Measurements from ENCODE around the gene PSME4. TPM values are rescaled to one million over a fixed set of nuclear protein-coding genes. Genes with fewer than 3 reads are reported as not detected.

Gene PSME4
- total RNA-seq, 6 experiments from 2014 or later: 28.1 to 36.7 (median 29.5) TPM

DNA sequence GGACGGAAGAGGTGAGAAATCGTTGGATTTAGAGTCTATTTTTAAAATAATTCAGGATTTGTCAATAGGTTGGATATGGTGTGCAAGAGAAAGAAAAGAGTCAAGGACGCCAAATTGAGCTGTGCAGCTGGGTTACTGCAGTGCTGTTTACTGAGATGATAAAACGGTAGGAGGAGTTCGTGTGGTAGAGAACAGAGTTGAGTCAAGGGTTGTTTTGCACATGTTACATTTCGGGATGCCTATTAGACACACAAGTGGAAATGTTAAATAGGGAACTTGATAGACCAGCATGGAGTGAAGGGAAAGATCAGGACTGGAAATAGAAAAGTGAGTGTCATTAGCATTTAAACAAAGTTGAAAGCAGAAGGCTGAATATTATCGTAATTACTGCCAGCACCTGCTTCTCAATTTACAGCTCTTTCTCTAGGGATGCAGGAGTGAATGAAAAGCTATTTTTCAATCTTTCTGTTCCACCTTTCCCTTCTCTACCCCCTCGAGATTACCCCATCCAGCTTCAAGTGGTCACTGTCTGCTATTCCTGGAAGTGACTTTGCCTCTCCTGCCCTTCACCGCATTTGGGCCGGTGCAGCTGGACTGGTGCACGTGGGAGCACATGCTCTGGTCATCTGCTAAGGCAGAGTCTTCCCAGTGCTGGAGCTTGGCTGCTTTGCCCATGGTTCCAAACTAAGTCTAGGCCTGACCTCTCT, 141.4 kb downstream of the PSME4 start:
- TF ChIP-seq, protein P1, sequence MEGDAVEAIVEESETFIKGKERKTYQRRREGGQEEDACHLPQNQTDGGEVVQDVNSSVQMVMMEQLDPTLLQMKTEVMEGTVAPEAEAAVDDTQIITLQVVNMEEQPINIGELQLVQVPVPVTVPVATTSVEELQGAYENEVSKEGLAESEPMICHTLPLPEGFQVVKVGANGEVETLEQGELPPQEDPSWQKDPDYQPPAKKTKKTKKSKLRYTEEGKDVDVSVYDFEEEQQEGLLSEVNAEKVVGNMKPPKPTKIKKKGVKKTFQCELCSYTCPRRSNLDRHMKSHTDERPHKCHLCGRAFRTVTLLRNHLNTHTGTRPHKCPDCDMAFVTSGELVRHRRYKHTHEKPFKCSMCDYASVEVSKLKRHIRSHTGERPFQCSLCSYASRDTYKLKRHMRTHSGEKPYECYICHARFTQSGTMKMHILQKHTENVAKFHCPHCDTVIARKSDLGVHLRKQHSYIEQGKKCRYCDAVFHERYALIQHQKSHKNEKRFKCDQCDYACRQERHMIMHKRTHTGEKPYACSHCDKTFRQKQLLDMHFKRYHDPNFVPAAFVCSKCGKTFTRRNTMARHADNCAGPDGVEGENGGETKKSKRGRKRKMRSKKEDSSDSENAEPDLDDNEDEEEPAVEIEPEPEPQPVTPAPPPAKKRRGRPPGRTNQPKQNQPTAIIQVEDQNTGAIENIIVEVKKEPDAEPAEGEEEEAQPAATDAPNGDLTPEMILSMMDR (IDR thresholded peaks at IDR 0.05): no peak
- TF ChIP-seq POLR2A (IDR thresholded peaks at IDR 0.05): no peak
- no peaks in the 10 kb centered on the region for H3K9me3 ChIP-seq
- DNase-seq: peak; percentile 36 to 84 (median 65)
- ATAC-seq: peak; percentile 67 to 86 (median 75)
- peak overlapping the region in 2 of 3 donors; percentile 75 to 87 for H3K27ac ChIP-seq
- 53% methylated on average over 9 of the region's 11 CpGs for WGBS (ENCODE audit: insufficient coverage, low coverage, low lambda C conversion rate, missing lambda C conversion rate)
- no peak overlapping the region for H3K4me3 ChIP-seq
- peaks cover 0 to 3% (median 0%) of the 10 kb centered on the region in 4 donors for H3K36me3 ChIP-seq
- no peaks in the 10 kb centered on the region for H3K27me3 ChIP-seq
- peaks cover 0 to 45% (median 19%) of the 10 kb centered on the region in 4 donors for H3K4me1 ChIP-seq
- intact Hi-C loops (cut with DNase I): no loop called here

DNA sequence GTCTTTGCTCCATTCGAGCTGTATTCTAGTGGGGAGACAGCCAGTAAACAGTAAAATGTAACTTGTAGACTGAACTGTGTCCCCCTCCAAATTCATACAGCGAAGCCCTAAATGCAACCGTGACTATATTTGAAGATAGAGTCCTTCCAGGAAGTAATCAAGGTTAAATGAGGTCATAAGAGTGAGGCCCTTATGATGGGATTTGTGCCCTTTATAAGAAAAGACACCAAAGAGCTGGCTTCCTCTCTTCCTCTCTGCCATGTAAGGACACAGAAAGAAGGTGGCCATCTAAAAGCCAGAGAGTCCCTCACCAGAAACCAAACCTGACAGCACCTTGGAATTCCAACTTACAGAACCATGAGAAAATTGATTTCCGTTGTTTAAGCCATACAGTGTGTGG, 142.5 kb downstream of the PSME4 start:
- peaks cover 0 to 3% (median 0%) of the 10 kb centered on the region in 4 donors for H3K36me3 ChIP-seq
- peak overlapping the region in 2 of 3 donors; percentile 75 to 87 for H3K27ac ChIP-seq
- no peak for ATAC-seq
- H3K4me3 ChIP-seq: no peak overlapping the region
- TF ChIP-seq POLR2A (IDR thresholded peaks at IDR 0.05): no peak
- TF ChIP-seq, protein P1 (IDR thresholded peaks at IDR 0.05): no peak
- intact Hi-C loops (cut with DNase I): no loop called here
- 96% methylated on average over 4 of the region's 4 CpGs for whole genome bisulfite sequencing (ENCODE audit: insufficient coverage, low coverage, low lambda C conversion rate, missing lambda C conversion rate)
- no peak for DNase-seq
- H3K9me3 ChIP-seq: no peaks in the 10 kb centered on the region
- no peaks in the 10 kb centered on the region for H3K27me3 ChIP-seq
- H3K4me1 ChIP-seq: peaks cover 0 to 45% (median 19%) of the 10 kb centered on the region in 4 donors

DNA sequence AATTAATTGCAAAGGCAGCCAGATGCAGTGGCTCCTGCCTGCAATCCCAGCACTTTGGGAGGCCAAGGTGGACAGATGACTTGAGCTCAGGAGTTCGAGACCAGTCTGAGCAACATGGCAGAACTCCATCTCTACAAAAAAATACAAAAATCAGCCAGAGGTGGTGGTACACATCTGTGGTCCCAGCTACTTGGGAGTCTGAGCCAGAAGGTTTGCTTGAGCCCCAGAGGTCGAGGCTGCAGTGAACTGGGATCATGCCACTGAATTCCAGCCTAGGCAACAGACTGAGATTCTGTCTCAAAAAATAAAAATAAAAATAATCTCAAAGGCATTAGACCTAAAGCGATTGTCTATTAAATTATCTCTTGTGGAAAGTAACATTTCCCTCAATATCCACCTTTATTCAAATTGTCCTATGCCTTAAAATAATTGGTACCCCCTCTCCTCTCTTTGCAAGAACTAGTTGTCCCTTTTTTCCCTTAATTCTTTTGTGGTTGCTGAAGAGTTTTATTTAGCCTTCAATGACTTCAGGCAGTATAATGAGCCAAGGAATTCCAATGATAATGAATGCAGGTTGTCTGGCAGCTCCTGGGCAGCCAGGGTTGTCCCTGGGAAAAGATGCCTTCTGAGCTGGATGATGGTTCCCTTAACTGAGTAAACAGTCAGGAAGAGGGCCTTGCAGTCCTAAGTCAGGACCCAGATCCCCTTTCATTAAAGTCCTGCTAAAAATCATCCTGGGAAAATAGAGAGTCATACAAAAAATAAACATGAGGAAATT, 143.2 kb downstream of the PSME4 start:
- DNase-seq (no peak), ATAC-seq (no peak)
- H3K4me1 ChIP-seq: peaks cover 0 to 45% (median 19%) of the 10 kb centered on the region in 4 donors
- no peak for TF ChIP-seq POLR2A (IDR thresholded peaks at IDR 0.05)
- TF ChIP-seq, protein P1 (IDR thresholded peaks at IDR 0.05): no peak
- peak overlapping the region; percentile 7 to 87 (median 75) for H3K27ac ChIP-seq
- intact Hi-C loops (cut with DNase I): no loop called here
- 49% methylated on average over 3 of the region's 3 CpGs for WGBS (ENCODE audit: insufficient coverage, low coverage, low lambda C conversion rate, missing lambda C conversion rate)
- no peak overlapping the region for H3K4me3 ChIP-seq
- H3K9me3 ChIP-seq: no peaks in the 10 kb centered on the region
- peaks cover 0 to under 1% (median 0%) of the 10 kb centered on the region in 4 donors for H3K36me3 ChIP-seq
- no peaks in the 10 kb centered on the region for H3K27me3 ChIP-seq

DNA sequence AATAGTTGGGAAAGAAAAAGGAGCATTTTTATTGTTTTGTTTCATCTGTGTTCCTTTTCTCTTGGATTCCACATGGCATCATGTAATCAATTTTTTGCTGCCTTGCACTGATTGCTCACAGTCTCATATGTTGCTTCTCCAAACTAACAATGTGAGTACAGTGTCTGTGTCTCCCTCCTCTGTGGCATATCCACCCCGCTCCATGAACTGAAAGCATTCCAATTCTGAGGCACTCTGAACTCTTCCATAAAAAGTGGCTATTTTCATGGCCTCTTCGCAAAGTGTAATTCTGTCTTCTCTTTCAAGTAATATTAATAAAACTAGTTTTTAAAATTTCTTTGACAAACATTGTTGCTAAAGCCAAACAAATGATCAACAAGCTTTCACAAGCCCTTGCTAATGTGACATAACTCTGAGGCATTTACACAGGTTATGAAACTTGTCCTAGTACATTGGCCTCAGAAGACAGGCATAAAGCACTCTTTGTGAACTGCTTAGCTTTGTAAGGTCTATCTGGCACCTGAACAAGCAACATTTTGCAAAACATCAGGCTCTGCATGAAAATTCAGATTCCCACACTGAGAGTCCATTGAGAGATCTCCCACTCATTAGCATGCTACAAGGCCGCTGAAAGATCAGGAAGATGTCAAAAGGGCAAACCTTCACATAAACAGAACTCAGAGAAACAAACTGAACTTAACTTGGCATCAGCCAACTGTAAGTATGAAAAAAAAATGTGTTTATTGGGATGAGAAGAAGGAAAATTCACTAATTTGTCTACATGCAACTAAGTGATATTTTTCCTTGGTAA, 144.0 kb downstream of the PSME4 start:
- Histone ChIP-seq H3K27me3 (no peaks in the 10 kb centered on the region), H3K9me3 (no peaks in the 10 kb centered on the region), H3K4me1 (peaks cover 0 to 45% (median 19%) of the 10 kb centered on the region in 4 donors), H3K4me3 (peak overlapping the region in 1 of 3 donors; percentile 2), H3K36me3 (no peaks in the 10 kb centered on the region), H3K27ac (peak overlapping the region; percentile 9 to 87 (median 75))
- 8% methylated on average over 3 of the region's 3 CpGs for WGBS (ENCODE audit: insufficient coverage, low coverage, low lambda C conversion rate, missing lambda C conversion rate)
- ATAC-seq (peak; percentile 73 to 91 (median 78)), DNase-seq (peak in 1 of 3 donors; percentile 68)
- TF ChIP-seq, protein P1 (IDR thresholded peaks at IDR 0.05): no peak
- TF ChIP-seq POLR2A (IDR thresholded peaks at IDR 0.05): no peak
- intact Hi-C loops (cut with DNase I): no loop called here

Measured in right lobe of liver (tissue), 6 donors.